Type B pancreatic cell (in vitro differentiated cells): ENCODE data around the gene DNMT1. TPM values are rescaled to one million over a fixed set of nuclear protein-coding genes. Genes with fewer than 3 reads are reported as not detected.

Source experiments
- DNase-seq: peaks from one replicate; pipeline ENCODE4 v3.0.0; 2021; ENCODE audit warnings: mixed read lengths; ENCODE audit not compliant: unreplicated experiment; ENCODE audit errors: extremely low spot score
- H3K27ac Mint-ChIP-seq: 2 replicates; pipeline ENCODE4 v1.8.0; 2021; ENCODE audit warnings: mild to moderate bottlenecking, mixed read lengths
- H3K27me3 Mint-ChIP-seq: 2 replicates; pipeline ENCODE4 v1.8.0; 2021; ENCODE audit warnings: mixed read lengths
- H3K36me3 Mint-ChIP-seq: 2 replicates; pipeline ENCODE4 v1.8.0; 2021; ENCODE audit warnings: mixed read lengths
- H3K4me1 Mint-ChIP-seq: one replicate; pipeline ENCODE4 v1.8.0; 2021; ENCODE audit warnings: mixed read lengths; ENCODE audit not compliant: unreplicated experiment
- H3K4me3 Mint-ChIP-seq: 2 replicates; pipeline ENCODE4 v1.8.0; 2021; ENCODE audit warnings: mild to moderate bottlenecking, mixed read lengths
- H3K9me3 Mint-ChIP-seq: 2 replicates; pipeline ENCODE4 v1.8.0; 2021; ENCODE audit warnings: mixed read lengths
- CTCF ChIP-seq: fragments of 200-600 bp; sonication (generic); conservative IDR thresholded peaks from 2 replicates; pipeline ENCODE4 v1.5.0; 2021; ENCODE audit warnings: antibody characterized with exemption, mild to moderate bottlenecking
- total RNA-seq: library from RNA; stranded (reverse); gene quantifications from 2 replicates; pipeline ENCODE4 v1.2.1, GENCODE V29; 2021; ENCODE audit warnings: low replicate concordance

DNMT1 gene
- total RNA-seq, 1 donor from 2014 or later, result 167 TPM

- H3K27me3 Mint-ChIP-seq, result no peaks in the 10 kb centered on the region
- no peaks in the 10 kb centered on the region for H3K9me3 Mint-ChIP-seq
- no peak for DNase-seq
- H3K27ac Mint-ChIP-seq, result peak overlapping the region; percentile 64
- peak; percentile 68 for TF ChIP-seq CTCF
- no peaks in the 10 kb centered on the region for H3K36me3 Mint-ChIP-seq
- peaks cover 15% of the 10 kb centered on the region for H3K4me1 Mint-ChIP-seq
- peak overlapping the region; percentile 74 for H3K4me3 Mint-ChIP-seq
These were observed 34.2 kb upstream of the DNMT1 start for GRCh38 chr19:10228920-10229319.

GRCh38 chr19:10228393-10228792, 33.6 kb upstream of the DNMT1 start:
- Mint-ChIP-seq H3K4me1 (peaks cover 15% of the 10 kb centered on the region), H3K36me3 (no peaks in the 10 kb centered on the region), H3K27ac (peak overlapping the region; percentile 64), H3K9me3 (no peaks in the 10 kb centered on the region), H3K27me3 (no peaks in the 10 kb centered on the region), H3K4me3 (peak overlapping the region; percentile 74)
- DNase-seq, result no peak
- no peak for TF ChIP-seq CTCF

GRCh38 chr19:10227026-10227971, 32.5 kb upstream of the DNMT1 start:
- H3K4me3 Mint-ChIP-seq, result no peak overlapping the region
- DNase-seq, result no peak
- no peaks in the 10 kb centered on the region for H3K27me3 Mint-ChIP-seq

DNA sequence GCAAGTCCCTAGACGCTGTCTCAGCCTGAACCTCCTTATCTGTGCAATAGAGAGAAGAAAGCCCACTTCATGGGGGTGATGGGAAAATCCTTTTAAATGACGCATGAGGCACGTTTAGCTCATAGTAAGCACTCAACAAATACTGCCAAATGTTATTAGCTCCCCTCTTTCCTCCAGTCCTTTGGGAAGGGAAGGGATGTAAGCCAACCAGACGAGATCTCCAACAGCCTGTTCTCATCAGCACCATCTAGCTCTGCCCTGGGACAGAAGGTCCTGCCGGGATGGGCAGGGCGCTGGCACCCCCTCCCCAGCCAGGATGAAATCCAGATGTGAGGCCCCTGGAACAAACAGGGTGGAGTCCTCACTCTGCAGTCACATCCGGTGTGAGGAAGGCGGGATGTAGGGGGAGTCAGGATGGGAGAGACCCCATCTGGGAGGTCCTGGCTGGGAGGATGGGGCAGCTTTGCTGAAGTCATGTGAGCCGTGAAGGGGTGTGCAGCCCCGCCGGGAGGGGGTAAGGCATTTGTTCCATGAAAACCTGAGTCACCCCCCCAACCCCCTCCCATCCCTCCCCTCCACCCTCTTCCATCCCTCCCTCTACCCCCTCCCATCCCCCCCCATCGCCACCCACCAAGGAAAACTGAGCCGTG, 31.7 kb upstream of the DNMT1 start:
- Mint-ChIP-seq H3K27me3 (no peaks in the 10 kb centered on the region), H3K36me3 (peaks cover 3% of the 10 kb centered on the region), H3K4me3 (peak overlapping the region; percentile 78), H3K9me3 (no peaks in the 10 kb centered on the region), H3K4me1 (peaks cover 15% of the 10 kb centered on the region), H3K27ac (peak overlapping the region; percentile 11)
- peak; percentile 73 for DNase-seq
- no peak for TF ChIP-seq CTCF

More at GRCh38 chr19:10227026-10227971, 32.5 kb upstream of the DNMT1 start:
- TF ChIP-seq CTCF, result peak; percentile 17
- Mint-ChIP-seq H3K36me3 (peaks cover 3% of the 10 kb centered on the region), H3K9me3 (no peaks in the 10 kb centered on the region), H3K4me1 (peaks cover 15% of the 10 kb centered on the region), H3K27ac (no peak overlapping the region)

DNA sequence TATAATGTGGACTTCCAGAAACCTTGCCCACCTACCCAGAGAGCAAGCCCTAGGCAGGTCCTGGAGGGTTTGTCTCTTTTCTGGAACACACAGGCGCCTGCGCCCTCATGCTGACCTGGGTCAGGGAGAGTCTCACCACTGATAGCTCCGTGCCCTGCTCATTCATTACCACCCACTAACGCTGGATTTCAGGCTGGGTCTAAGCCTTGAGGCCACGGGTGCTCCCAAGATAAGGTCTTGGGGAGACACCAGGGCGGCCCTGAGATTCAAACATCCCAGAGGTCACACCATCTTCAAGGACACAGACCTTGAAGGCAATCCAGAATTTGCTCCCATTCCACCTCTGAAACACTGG, 31.2 kb upstream of the DNMT1 start:
- peaks cover 15% of the 10 kb centered on the region for H3K4me1 Mint-ChIP-seq
- peak overlapping the region; percentile 11 for H3K27ac Mint-ChIP-seq
- H3K4me3 Mint-ChIP-seq, result peak overlapping the region; percentile 78
- H3K36me3 Mint-ChIP-seq, result peaks cover 3% of the 10 kb centered on the region
- no peak for DNase-seq
- TF ChIP-seq CTCF, result no peak
- no peaks in the 10 kb centered on the region for H3K9me3 Mint-ChIP-seq
- no peaks in the 10 kb centered on the region for H3K27me3 Mint-ChIP-seq
